Right lobe of liver (tissue), 4 donors: ENCODE data around the gene NBEA.

Experiments
- POLR2A ChIP-seq: fragments of 450-650 bp; IDR thresholded peaks from one replicate; pipeline ENCODE4 v1.6.1; 2017; ENCODE audit warnings: antibody characterized with exemption, mild to moderate bottlenecking
- TF ChIP-seq, protein P1 (sequence below), 4 donors: fragments of 200-600 bp in 3 of 4; fragments of 450-650 bp in 1 of 4; IDR thresholded peaks; one replicate each; pipeline versions ENCODE4 v1.5.1 to v1.8.0; 2016 to 2022; ENCODE audit warnings: antibody characterized with exemption in 4 of 4, mild to moderate bottlenecking in 2 of 4
- donor health status: DM: no; HTN: no; CAD: no.
- donor health status: DM: no; HTN: no; CAD: no.
- donor health status: DM: no; HTN: yes; CAD: no.

DNA sequence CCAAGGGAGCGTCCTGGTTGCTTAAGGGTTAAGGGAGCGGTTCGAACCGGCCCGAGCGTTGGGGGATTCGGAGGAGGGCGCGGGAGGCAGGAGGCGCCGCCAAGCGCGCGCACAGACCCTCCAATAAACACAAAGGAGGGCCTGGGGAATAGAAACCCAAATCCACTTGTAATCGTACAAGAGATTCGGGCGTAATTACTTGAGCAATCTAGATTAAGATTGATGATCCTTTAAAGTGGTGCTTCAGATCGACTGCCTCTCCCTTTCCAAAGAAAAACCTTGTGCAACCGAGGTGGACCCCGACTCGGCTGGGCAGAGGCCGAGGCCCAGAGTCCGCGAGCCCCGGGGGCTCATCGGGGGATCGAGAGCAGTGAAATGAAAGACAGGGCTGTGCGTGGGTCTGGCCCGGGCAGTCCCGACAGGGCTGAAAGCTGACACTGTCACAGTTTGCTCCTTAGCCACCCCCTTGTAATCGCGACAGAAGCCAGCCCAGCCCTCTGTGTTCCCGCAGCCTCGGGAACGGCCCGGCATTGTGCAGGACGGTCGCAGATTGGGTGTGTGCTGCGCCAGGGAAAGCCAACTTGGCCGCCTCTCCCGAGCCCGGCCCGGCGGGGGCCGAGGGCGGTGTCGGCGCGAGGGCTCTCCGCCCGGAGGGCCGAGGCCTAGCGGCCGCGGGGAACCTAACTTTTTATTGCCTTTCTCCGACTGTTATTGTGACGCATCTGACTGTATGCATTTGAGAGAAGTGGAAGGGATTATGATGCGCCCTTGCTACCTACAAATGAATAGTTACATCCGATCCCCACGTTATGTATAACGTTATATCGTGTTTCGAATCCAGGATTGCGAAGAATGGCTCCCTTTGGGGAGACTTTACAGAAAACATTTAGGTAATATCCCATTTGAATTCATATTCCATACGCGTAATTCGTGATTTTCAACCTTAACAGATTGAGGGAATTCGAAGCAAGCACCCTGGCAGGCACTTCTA lies 528.9 kb downstream of the NBEA start:
- TF ChIP-seq, protein P1, sequence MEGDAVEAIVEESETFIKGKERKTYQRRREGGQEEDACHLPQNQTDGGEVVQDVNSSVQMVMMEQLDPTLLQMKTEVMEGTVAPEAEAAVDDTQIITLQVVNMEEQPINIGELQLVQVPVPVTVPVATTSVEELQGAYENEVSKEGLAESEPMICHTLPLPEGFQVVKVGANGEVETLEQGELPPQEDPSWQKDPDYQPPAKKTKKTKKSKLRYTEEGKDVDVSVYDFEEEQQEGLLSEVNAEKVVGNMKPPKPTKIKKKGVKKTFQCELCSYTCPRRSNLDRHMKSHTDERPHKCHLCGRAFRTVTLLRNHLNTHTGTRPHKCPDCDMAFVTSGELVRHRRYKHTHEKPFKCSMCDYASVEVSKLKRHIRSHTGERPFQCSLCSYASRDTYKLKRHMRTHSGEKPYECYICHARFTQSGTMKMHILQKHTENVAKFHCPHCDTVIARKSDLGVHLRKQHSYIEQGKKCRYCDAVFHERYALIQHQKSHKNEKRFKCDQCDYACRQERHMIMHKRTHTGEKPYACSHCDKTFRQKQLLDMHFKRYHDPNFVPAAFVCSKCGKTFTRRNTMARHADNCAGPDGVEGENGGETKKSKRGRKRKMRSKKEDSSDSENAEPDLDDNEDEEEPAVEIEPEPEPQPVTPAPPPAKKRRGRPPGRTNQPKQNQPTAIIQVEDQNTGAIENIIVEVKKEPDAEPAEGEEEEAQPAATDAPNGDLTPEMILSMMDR (IDR thresholded peaks at IDR 0.05) = no peak
- no peak for TF ChIP-seq POLR2A
